GM23248 (cell line): Measurements from ENCODE around the gene WDR88.
"Not testable (repeated sequence)": the region's sequence is repeated elsewhere in the genome, so short reads cannot be mapped to it uniquely, and the experiment has no call there.

Experiments
- EZH2 ChIP-seq: fragments of 200-600 bp; sonication (generic); IDR thresholded peaks from 2 replicates; pipeline ENCODE4 v1.6.1; 2018; ENCODE audit warnings: antibody characterized with exemption, mild to moderate bottlenecking; ENCODE audit not compliant: insufficient read depth, poor library complexity, severe bottlenecking
- EZH2phosphoT487 ChIP-seq: fragments of 200-600 bp; sonication (generic); IDR thresholded peaks from 2 replicates; pipeline ENCODE4 v1.6.1; 2018; ENCODE audit warnings: antibody characterized with exemption, moderate library complexity, mild to moderate bottlenecking, low read depth; ENCODE audit not compliant: insufficient read depth

- TF ChIP-seq EZH2, EZH2phosphoT487: not testable (repeated sequence)
Observed at GRCh38 chr19:33154313-33154712, 22.4 kb downstream of the WDR88 start.
